SK-N-MC (cell line): ENCODE data around the gene FOXO6.

Experiments
- DNase-seq: peaks from one replicate; pipeline ENCODE4 v3.0.0-alpha.2; 2011; ENCODE audit warnings: low read depth, low spot score
- H3K27ac ChIP-seq: fragments of 200-600 bp; sonication (generic); 2 replicates; pipeline ENCODE4 v1.5.1; 2016; ENCODE audit warnings: mixed run types
- H3K36me3 ChIP-seq: fragments of 200-600 bp; sonication (generic); 2 replicates; pipeline ENCODE4 v1.6.1; 2017; ENCODE audit warnings: antibody characterized with exemption, low read length, mixed read lengths; ENCODE audit not compliant: insufficient read depth
- H3K4me3 ChIP-seq: fragments of 200-600 bp; sonication (generic); 2 replicates; pipeline ENCODE4 v1.5.1; 2016
- H3K9ac ChIP-seq: fragments of 200-600 bp; sonication (generic); 2 replicates; pipeline ENCODE4 v1.8.0; 2017; ENCODE audit warnings: mixed run types, mixed read lengths; ENCODE audit not compliant: insufficient read length
- H3K9me3 ChIP-seq: fragments of 200-600 bp; sonication (generic); 2 replicates; pipeline ENCODE4 v1.6.1; 2017; ENCODE audit warnings: low read depth, mild to moderate bottlenecking, antibody characterized with exemption, low read length, moderate library complexity, mixed read lengths
- EZH2 ChIP-seq: fragments of 200-600 bp; sonication (generic); IDR thresholded peaks from one replicate; pipeline ENCODE4 v1.6.1; 2017; ENCODE audit warnings: antibody characterized with exemption
- FOXP2 ChIP-seq: optimal IDR thresholded peaks from 2 replicates; pipeline ENCODE3; 2011; ENCODE audit warnings: mild to moderate bottlenecking, moderate library complexity; ENCODE audit not compliant: insufficient read depth; ENCODE audit errors: extremely low read length, control extremely low read depth
- POLR2AphosphoS5 ChIP-seq: IDR thresholded peaks from 2 replicates; pipeline ENCODE4 v1.6.1; 2012; ENCODE audit warnings: mild to moderate bottlenecking, low read depth, low read length, borderline replicate concordance

FOXO6 gene

DNA sequence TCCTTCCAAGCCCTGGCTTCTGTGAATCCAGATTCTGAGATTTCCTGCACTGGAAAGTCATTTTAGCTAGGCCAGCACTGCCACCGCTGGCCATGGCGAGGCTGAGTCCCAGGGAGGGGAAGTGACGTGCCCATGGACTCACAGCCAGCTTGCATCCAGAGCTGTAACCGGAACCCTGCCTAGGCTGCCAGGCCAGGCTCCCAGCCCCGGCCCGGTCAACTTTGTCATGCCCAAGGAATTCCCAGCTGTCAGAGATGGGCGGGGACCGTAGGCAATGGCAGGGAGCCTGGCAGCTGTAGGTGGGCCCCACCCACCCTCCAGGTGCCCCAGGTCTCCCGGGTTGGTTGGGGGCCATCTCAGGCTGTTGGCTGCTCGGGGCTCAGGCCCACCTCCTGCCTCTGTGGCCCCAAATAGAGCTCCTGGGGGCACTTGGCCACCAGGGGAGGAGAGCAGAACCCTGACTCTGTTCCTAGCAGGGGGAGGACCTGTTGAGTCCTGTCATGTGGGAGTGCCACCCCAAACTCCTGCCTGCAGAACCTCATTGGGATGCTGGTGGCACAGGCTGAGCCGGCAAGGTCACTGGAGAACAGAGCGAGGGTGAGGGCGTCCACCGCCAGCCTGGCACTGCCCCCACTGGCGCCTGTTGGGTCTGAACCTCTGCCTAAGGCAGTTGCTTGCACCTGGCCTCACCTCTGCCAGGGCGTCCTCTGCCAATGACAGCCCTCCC lies 57.8 kb downstream of the FOXO6 start:
- no peak overlapping the region for H3K9ac ChIP-seq
- H3K4me3 ChIP-seq: no peak overlapping the region
- no peak overlapping the region for H3K27ac ChIP-seq
- H3K9me3 ChIP-seq: no peaks in the 10 kb centered on the region
- DNase-seq: no peak
- no peaks in the 10 kb centered on the region for H3K36me3 ChIP-seq
- TF ChIP-seq EZH2 (no peak), POLR2AphosphoS5 (no peak), FOXP2 (no peak)

DNA sequence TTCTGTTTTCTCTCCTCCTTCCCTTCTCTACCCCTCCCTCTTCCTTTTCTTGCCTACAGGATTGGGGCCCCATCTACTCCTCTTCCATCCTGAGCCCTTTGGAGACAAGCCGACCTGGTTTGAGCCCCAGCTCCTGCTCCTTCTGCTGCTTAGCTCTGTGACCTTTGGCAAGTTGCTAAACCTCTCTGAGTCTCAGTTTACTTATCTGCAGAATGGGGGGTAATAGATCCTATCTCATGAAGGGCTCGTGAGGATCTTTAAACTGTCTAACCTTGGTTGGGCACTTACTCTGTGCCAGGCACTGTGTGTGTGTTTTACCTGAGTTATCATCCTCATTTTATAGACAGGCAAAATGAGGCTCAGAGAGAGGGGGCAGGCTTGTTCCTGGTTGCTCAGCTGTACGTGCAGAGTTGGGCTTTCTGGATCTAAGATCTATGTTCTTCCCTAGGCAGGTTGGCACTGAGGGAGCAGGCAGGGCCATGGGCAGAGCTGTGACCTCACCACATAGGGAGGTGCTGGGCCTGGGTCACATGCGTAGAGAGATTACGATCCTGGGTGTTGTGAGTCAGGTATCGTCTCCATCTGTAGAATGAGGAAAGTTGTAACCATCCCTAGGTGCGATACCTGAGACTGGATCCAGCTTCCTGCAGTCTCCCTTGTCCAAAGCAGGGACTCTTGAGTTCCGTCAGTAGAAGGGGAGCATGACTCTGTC lies 58.5 kb downstream of the FOXO6 start:
- DNase-seq: no peak
- H3K9me3 ChIP-seq: no peaks in the 10 kb centered on the region
- no peak overlapping the region for H3K9ac ChIP-seq
- no peak overlapping the region for H3K27ac ChIP-seq
- no peak overlapping the region for H3K4me3 ChIP-seq
- TF ChIP-seq POLR2AphosphoS5 (no peak), FOXP2 (no peak), EZH2 (no peak)
- no peaks in the 10 kb centered on the region for H3K36me3 ChIP-seq

DNA sequence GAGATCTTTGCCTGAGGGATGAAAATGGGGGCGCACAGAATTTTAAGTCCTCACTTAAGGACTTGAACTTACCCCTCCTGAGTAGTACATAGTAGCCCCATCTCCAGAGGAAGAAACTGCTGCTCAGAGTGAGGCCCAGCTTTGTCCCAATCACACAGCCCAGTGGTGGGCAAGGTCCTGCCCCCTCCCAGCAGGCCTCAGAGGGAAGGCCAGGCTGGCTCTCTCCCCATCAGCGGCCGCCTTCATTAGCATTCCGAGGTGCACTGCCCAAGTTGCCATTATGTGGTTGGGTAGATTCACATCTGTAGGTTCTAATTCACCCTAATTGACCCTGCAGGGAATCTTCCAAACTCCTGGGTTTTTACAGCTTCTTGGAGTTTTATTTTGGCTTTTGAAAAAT lies 59.1 kb downstream of the FOXO6 start:
- H3K27ac ChIP-seq: no peak overlapping the region

GRCh38 chr1:41420860-41421259 lies 59.6 kb downstream of the FOXO6 start:
- no peak for TF ChIP-seq POLR2AphosphoS5
- no peak for TF ChIP-seq EZH2
- no peak for TF ChIP-seq FOXP2
- no peak overlapping the region for H3K4me3 ChIP-seq
- no peak overlapping the region for H3K9ac ChIP-seq
- H3K36me3 ChIP-seq: no peaks in the 10 kb centered on the region
- no peaks in the 10 kb centered on the region for H3K9me3 ChIP-seq
- H3K27ac ChIP-seq: no peak overlapping the region
- DNase-seq: no peak

More for the DNA sequence above, 59.1 kb downstream of the FOXO6 start:
- H3K36me3 ChIP-seq: no peaks in the 10 kb centered on the region
- H3K9ac ChIP-seq: no peak overlapping the region
- no peak overlapping the region for H3K4me3 ChIP-seq
- TF ChIP-seq FOXP2 (no peak), POLR2AphosphoS5 (no peak), EZH2 (no peak)
- no peak for DNase-seq
- no peaks in the 10 kb centered on the region for H3K9me3 ChIP-seq

- Histone ChIP-seq H3K9ac (no peak overlapping the region), H3K4me3 (no peak overlapping the region), H3K27ac (no peak overlapping the region), H3K36me3 (no peaks in the 10 kb centered on the region), H3K9me3 (no peaks in the 10 kb centered on the region)
- TF ChIP-seq FOXP2: no peak
- TF ChIP-seq EZH2: no peak
- TF ChIP-seq POLR2AphosphoS5: no peak
- no peak for DNase-seq
These were observed 61.1 kb downstream of the FOXO6 start for GRCh38 chr1:41422306-41422705.

- no peak overlapping the region for H3K27ac ChIP-seq
- TF ChIP-seq FOXP2: no peak
- no peak for TF ChIP-seq POLR2AphosphoS5
- TF ChIP-seq EZH2: no peak
- no peak for DNase-seq
- H3K9ac ChIP-seq: no peak overlapping the region
- no peak overlapping the region for H3K4me3 ChIP-seq
- no peaks in the 10 kb centered on the region for H3K9me3 ChIP-seq
- no peaks in the 10 kb centered on the region for H3K36me3 ChIP-seq
These were observed 62.4 kb downstream of the FOXO6 start for GRCh38 chr1:41423511-41424191.

DNA sequence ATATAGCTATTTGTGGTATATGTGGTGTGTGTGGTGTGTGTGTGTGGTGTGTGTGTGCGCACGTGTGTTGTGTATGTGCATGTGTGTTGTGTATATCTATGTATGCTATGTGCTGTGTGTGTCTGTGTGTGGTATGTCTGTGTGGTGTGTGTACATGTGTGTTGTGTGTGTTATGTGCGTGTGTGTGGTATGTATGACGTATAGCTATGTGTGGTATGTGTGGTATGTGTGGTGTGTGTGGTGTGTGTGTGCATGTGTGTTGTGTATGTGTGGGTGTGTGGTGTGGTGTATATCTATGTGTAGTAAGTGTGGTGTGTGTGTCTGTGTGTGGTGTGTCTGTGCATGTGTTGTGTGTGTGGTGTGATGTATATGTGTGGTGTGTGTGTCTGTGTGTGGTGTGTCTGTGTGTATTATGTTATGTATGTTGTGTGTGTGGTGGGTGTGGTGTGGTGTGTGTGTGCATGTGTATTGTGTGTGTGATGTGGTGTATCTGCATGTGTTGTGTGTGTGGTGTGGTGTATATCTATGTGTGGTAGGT lies 63.4 kb downstream of the FOXO6 start:
- H3K27ac ChIP-seq: no peak overlapping the region
- H3K9ac ChIP-seq: no peak overlapping the region
- DNase-seq: no peak
- H3K4me3 ChIP-seq: no peak overlapping the region
- no peaks in the 10 kb centered on the region for H3K36me3 ChIP-seq
- TF ChIP-seq EZH2 (no peak), POLR2AphosphoS5 (no peak), FOXP2 (no peak)
- H3K9me3 ChIP-seq: no peaks in the 10 kb centered on the region

DNA sequence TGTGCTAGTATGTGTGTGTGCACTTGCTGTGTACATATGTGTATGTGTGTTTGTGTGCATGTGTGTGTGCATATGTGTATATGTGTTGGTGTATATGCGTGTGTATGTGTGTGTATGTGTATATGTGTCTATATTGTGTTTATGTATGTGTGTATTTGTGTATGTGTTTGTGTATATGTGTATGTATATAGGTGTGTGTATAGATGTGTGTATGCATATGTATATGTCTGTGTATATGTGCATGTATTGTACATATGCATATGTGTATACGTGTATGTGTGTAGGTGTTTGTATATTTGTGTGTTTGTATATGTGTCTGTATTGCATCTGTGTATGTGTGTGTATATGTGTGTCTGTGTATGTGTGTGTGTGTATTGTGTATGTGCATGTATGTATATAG lies 64.1 kb downstream of the FOXO6 start:
- H3K9ac ChIP-seq: no peak overlapping the region
- H3K36me3 ChIP-seq: no peaks in the 10 kb centered on the region
- no peak overlapping the region for H3K27ac ChIP-seq
- no peak for TF ChIP-seq POLR2AphosphoS5
- TF ChIP-seq EZH2: no peak
- no peak for TF ChIP-seq FOXP2
- H3K9me3 ChIP-seq: no peaks in the 10 kb centered on the region
- DNase-seq: no peak
- H3K4me3 ChIP-seq: no peak overlapping the region
